Natural killer cell (primary cell): Measurements from ENCODE around the gene CHST11. TPM values are rescaled to one million over a fixed set of nuclear protein-coding genes. Genes with fewer than 3 reads are reported as not detected.

Experiments used
- ATAC-seq, 3 donors: fragments of 150-1000 bp in 2 of 3; fragments of 200-7000 bp in 1 of 3; cut with Tn5 transposase; 1 replicate in 1 of 3; 2 replicates in 2 of 3; pipeline ENCODE4 v1.10.0; 2021; ENCODE audit warnings: mild to moderate bottlenecking in 2 of 3, moderate library complexity in 2 of 3
- DNase-seq, 2 donors: peaks; one replicate each; pipeline versions ENCODE4 v3.0.0 to v3.0.0-alpha.2; 2013 to 2021; ENCODE audit warnings: mixed read lengths in 1 of 2
- H3K27ac ChIP-seq: one replicate; pipeline ENCODE4 v1.5.1; 2013; ENCODE audit warnings: mild to moderate bottlenecking, low read length
- H3K27me3 ChIP-seq: one replicate; pipeline ENCODE4 v1.6.1; 2013; ENCODE audit warnings: low read length; ENCODE audit not compliant: control insufficient read depth, insufficient read depth
- H3K36me3 ChIP-seq: one replicate; pipeline ENCODE4 v1.6.1; 2013; ENCODE audit warnings: low read length; ENCODE audit not compliant: control insufficient read depth, insufficient read depth
- H3K4me1 ChIP-seq: one replicate; pipeline ENCODE4 v1.6.1; 2013; ENCODE audit warnings: low read length; ENCODE audit not compliant: control insufficient read depth, insufficient read depth
- H3K4me3 ChIP-seq: one replicate; pipeline ENCODE4 v1.5.1; 2013; ENCODE audit warnings: low read length
- H3K9me3 ChIP-seq: one replicate; pipeline ENCODE4 v1.6.1; 2013; ENCODE audit warnings: low read length; ENCODE audit not compliant: control insufficient read depth, insufficient read depth
- H3K27ac Mint-ChIP-seq, 2 donors: one replicate each; pipeline ENCODE4 v1.8.0; 2022; ENCODE audit warnings: mild to moderate bottlenecking in 2 of 2, mixed read lengths in 2 of 2, moderate library complexity in 1 of 2
- H3K27me3 Mint-ChIP-seq, 2 donors: one replicate each; pipeline ENCODE4 v1.8.0; 2022; ENCODE audit warnings: low read depth in 2 of 2, mixed read lengths in 2 of 2
- H3K36me3 Mint-ChIP-seq: one replicate; pipeline ENCODE4 v1.8.0; 2022; ENCODE audit warnings: mixed read lengths
- H3K4me1 Mint-ChIP-seq, 2 donors: one replicate each; pipeline ENCODE4 v1.8.0; 2022; ENCODE audit warnings: mixed read lengths in 2 of 2
- H3K4me3 Mint-ChIP-seq: one replicate; pipeline ENCODE4 v1.8.0; 2022; ENCODE audit warnings: mild to moderate bottlenecking, moderate library complexity, mixed read lengths
- H3K9me3 Mint-ChIP-seq, 2 donors: one replicate each; pipeline ENCODE4 v1.8.0; 2022; ENCODE audit warnings: mixed read lengths in 2 of 2
- CTCF ChIP-seq: fragments of 200-600 bp; IDR thresholded peaks from one replicate; pipeline ENCODE4 v1.8.0; 2022; ENCODE audit warnings: antibody characterized with exemption
- WGBS: methylation state at CpG from one replicate; pipeline ENCODE4 v1.1.7; 2013; ENCODE audit warnings: missing lambda C conversion rate; ENCODE audit not compliant: insufficient coverage; 5-methylcytosine and 5-hydroxymethylcytosine counted together
- intact Hi-C: fragments of 100-400 bp; cut with micrococcal nuclease; formaldehyde crosslinking; loops from one replicate; pipeline ENCODE4 v1.14.2; 2022
- total RNA-seq, 4 donors: library from RNA; stranded (reverse); fragments of 120-200 nt in 1 of 4; gene quantifications; one replicate each; pipeline versions ENCODE4 v1.2.3 to v1.2.4, GENCODE V29; 2013 to 2022

CHST11 gene
- total RNA-seq, 3 donors from 2014 or later (not counting 1 experiment from before 2014, with no cell fraction given), result 85.3 to 118 (median 96.1) TPM

GRCh38 chr12:104764225-104765091, 307.7 kb downstream of the CHST11 start:
- Histone ChIP-seq H3K4me1 (peaks cover 12% of the 10 kb centered on the region), H3K36me3 (no peaks in the 10 kb centered on the region), H3K4me3 (no peak overlapping the region), H3K27ac (no peak overlapping the region), H3K27me3 (no peaks in the 10 kb centered on the region), H3K9me3 (no peaks in the 10 kb centered on the region)
- DNase-seq, result peak in 1 of 2 donors; percentile 39
- H3K27ac Mint-ChIP-seq, result no peak overlapping the region
- intact Hi-C loops, result no loop called here
- TF ChIP-seq CTCF, result no peak
- no peaks in the 10 kb centered on the region for H3K27me3 Mint-ChIP-seq
- WGBS, result 32% methylated on average over 8 of the region's 8 CpGs
- H3K36me3 Mint-ChIP-seq, result no peaks in the 10 kb centered on the region
- no peaks in the 10 kb centered on the region for H3K9me3 Mint-ChIP-seq
- H3K4me3 Mint-ChIP-seq, result no peak overlapping the region
- peaks cover 36 to 40% of the 10 kb centered on the region in 2 donors for H3K4me1 Mint-ChIP-seq
- ATAC-seq, result peak in 1 of 3 donors; percentile 76

- TF ChIP-seq CTCF, result no peak
- Histone ChIP-seq H3K4me3 (no peak overlapping the region), H3K27ac (no peak overlapping the region), H3K4me1 (peaks cover 12% of the 10 kb centered on the region), H3K27me3 (no peaks in the 10 kb centered on the region), H3K9me3 (peaks cover 1% of the 10 kb centered on the region), H3K36me3 (no peaks in the 10 kb centered on the region)
- intact Hi-C loops, result no loop called here
- Mint-ChIP-seq H3K27ac (no peak overlapping the region), H3K27me3 (no peaks in the 10 kb centered on the region), H3K36me3 (no peaks in the 10 kb centered on the region), H3K4me3 (no peak overlapping the region), H3K9me3 (no peaks in the 10 kb centered on the region), H3K4me1 (peaks cover 24 to 25% of the 10 kb centered on the region in 2 donors)
- DNase-seq (no peak), ATAC-seq (no peak)
- WGBS, result 97% methylated on average over 3 of the region's 3 CpGs
Observed at GRCh38 chr12:104767261-104767660, 310.5 kb downstream of the CHST11 start.

GRCh38 chr12:104768033-104768432, 311.3 kb downstream of the CHST11 start:
- Histone ChIP-seq H3K27ac (no peak overlapping the region), H3K4me1 (peaks cover 12% of the 10 kb centered on the region), H3K27me3 (no peaks in the 10 kb centered on the region), H3K4me3 (no peak overlapping the region), H3K9me3 (peaks cover 2% of the 10 kb centered on the region), H3K36me3 (no peaks in the 10 kb centered on the region)
- Mint-ChIP-seq H3K9me3 (peaks cover 0 to 7% of the 10 kb centered on the region in 2 donors), H3K27me3 (no peaks in the 10 kb centered on the region), H3K4me3 (no peak overlapping the region), H3K4me1 (peaks cover 23% of the 10 kb centered on the region in 2 donors), H3K27ac (no peak overlapping the region), H3K36me3 (peaks cover 7% of the 10 kb centered on the region)
- intact Hi-C loops, result no loop called here
- no peak for ATAC-seq
- TF ChIP-seq CTCF, result no peak
- DNase-seq, result no peak
